H1 (cell line): ENCODE measurements around the gene FOXB1. TPM values are rescaled to one million over a fixed set of nuclear protein-coding genes. Genes with fewer than 3 reads are reported as not detected.

Experiments used
- CTCF ChIA-PET: fragments of 300-600 bp; sonication (Branson Sonifier 250); formaldehyde crosslinking; loops from one replicate; lab custom pipeline; 2021; ENCODE audit not compliant: partially characterized antibody; lab: Charles Lee
- POLR2A ChIA-PET: fragments of 300-600 bp; sonication (Branson Sonifier 250); formaldehyde crosslinking; loops from one replicate; lab custom pipeline; 2021; ENCODE audit warnings: inconsistent platforms; ENCODE audit not compliant: partially characterized antibody; lab: Charles Lee
- DNase-seq, 2 experiments: peaks; one replicate each; pipeline versions ENCODE4 v3.0.0 to v3.0.0-alpha.2; 2010 to 2022; ENCODE audit warnings: low spot score in 2 of 2, low read depth in 1 of 2, mixed read lengths in 1 of 2
- FAIRE-seq: peaks from 2 replicates; lab custom pipeline; 2011; peaks lifted over from hg19 to GRCh38; lab: Jason Lieb, UNC
- H2AFZ ChIP-seq: 2 replicates; pipeline ENCODE4 v1.8.1; 2012; ENCODE audit warnings: low read length, inconsistent platforms
- H2AK5ac ChIP-seq: 2 replicates; pipeline ENCODE4 v1.6.1; 2013; ENCODE audit warnings: low read depth, low read length
- H2BK120ac ChIP-seq: replicated peaks from 2 replicates; pipeline ENCODE3; 2013; ENCODE audit warnings: low read depth, low read length, inconsistent platforms
- H2BK12ac ChIP-seq: 2 replicates; pipeline ENCODE4 v1.6.1; 2013; ENCODE audit warnings: low read depth, low read length
- H2BK15ac ChIP-seq: 2 replicates; pipeline ENCODE4 v1.6.1; 2013; ENCODE audit warnings: low read length
- H2BK20ac ChIP-seq: 2 replicates; pipeline ENCODE4 v1.6.1; 2013; ENCODE audit warnings: low read length
- H2BK5ac ChIP-seq: 2 replicates; pipeline ENCODE4 v1.6.1; 2013; ENCODE audit warnings: low read depth, low read length
- H3K14ac ChIP-seq: 2 replicates; pipeline ENCODE4 v1.6.1; 2013; ENCODE audit warnings: inconsistent platforms; ENCODE audit not compliant: insufficient read length
- H3K18ac ChIP-seq: 2 replicates; pipeline ENCODE4 v1.6.1; 2013; ENCODE audit warnings: low read length; ENCODE audit errors: extremely low read depth
- H3K23ac ChIP-seq: 2 replicates; pipeline ENCODE4 v1.6.1; 2013; ENCODE audit warnings: inconsistent platforms; ENCODE audit not compliant: insufficient read length
- H3K23me2 ChIP-seq: 2 replicates; pipeline ENCODE4 v1.6.1; 2013; ENCODE audit warnings: low read depth, low read length
- H3K27ac ChIP-seq: 2 replicates; pipeline ENCODE4 v1.6.1; 2011; ENCODE audit warnings: low read depth, low read length, inconsistent platforms
- H3K27me3 ChIP-seq, 4 experiments: replicated peaks in 1 of 4; 1 replicate in 1 of 4; 2 replicates in 3 of 4; pipeline versions ENCODE4 v1.6.1 to v1.8.1; 2011 to 2013; ENCODE audit warnings: low read length in 3 of 4, mild to moderate bottlenecking in 3 of 4, inconsistent platforms in 2 of 4, mixed read lengths in 2 of 4, moderate library complexity in 1 of 4; ENCODE audit not compliant: control insufficient read depth in 3 of 4, insufficient read depth in 3 of 4; ENCODE audit errors: extremely low read depth in 1 of 4
- H3K36me3 ChIP-seq, 4 experiments: 2 replicates each; pipeline versions ENCODE4 v1.6.1 to v1.8.1; 2011 to 2013; ENCODE audit warnings: mild to moderate bottlenecking in 4 of 4, low read length in 3 of 4, moderate library complexity in 2 of 4, control low read depth in 1 of 4, inconsistent platforms in 1 of 4; ENCODE audit not compliant: insufficient read depth in 4 of 4, control insufficient read depth in 2 of 4
- H3K4ac ChIP-seq: replicated peaks from 2 replicates; pipeline ENCODE3; 2013; ENCODE audit warnings: low read length, low read depth, mixed read lengths, inconsistent platforms; ENCODE audit not compliant: insufficient read length
- H3K4me1 ChIP-seq, 4 experiments: replicated peaks in 1 of 4; 1 replicate in 1 of 4; 2 replicates in 3 of 4; pipeline versions ENCODE4 v1.6.1 to v1.8.1; 2011 to 2013; ENCODE audit warnings: low read length in 3 of 4, inconsistent platforms in 2 of 4, mixed read lengths in 1 of 4; ENCODE audit not compliant: insufficient read depth in 4 of 4, control insufficient read depth in 3 of 4
- H3K4me2 ChIP-seq, 2 experiments: 2 replicates each; pipeline versions ENCODE4 v1.6.1 to v1.8.1; 2011 to 2013; ENCODE audit warnings: low read depth in 2 of 2, low read length in 2 of 2, control low read depth in 1 of 2, inconsistent platforms in 1 of 2, mild to moderate bottlenecking in 1 of 2; ENCODE audit not compliant: insufficient read depth in 1 of 2
- H3K4me3 ChIP-seq, 4 experiments: fragments of 200-600, 300-600 bp in 1 of 4; sonication (generic), shearing (Covaris generic), sonication (Bioruptor Twin) in 1 of 4; 2 replicates each; pipeline versions ENCODE4 v1.5.1 to v1.8.1; 2011 to 2016; ENCODE audit warnings: low read length in 4 of 4, low read depth in 3 of 4, control low read depth in 2 of 4, inconsistent platforms in 2 of 4, mild to moderate bottlenecking in 2 of 4, mixed read lengths in 1 of 4, moderate library complexity in 1 of 4; ENCODE audit not compliant: insufficient read depth in 2 of 4; ENCODE audit errors: extremely low read depth in 1 of 4
- H3K56ac ChIP-seq: replicated peaks from 2 replicates; pipeline ENCODE3; 2013; ENCODE audit warnings: low read depth, mild to moderate bottlenecking, mixed read lengths, low read length, inconsistent platforms; ENCODE audit not compliant: insufficient read length
- H3K79me1 ChIP-seq: 2 replicates; pipeline ENCODE4 v1.6.1; 2013; ENCODE audit warnings: low read depth, low read length, control low read depth
- H3K79me2 ChIP-seq, 2 experiments: 2 replicates each; pipeline versions ENCODE4 v1.6.1 to v1.8.1; 2012 to 2013; ENCODE audit warnings: low read length in 2 of 2, mild to moderate bottlenecking in 2 of 2, inconsistent platforms in 1 of 2; ENCODE audit not compliant: insufficient read depth in 2 of 2, control insufficient read depth in 1 of 2
- H3K9ac ChIP-seq, 4 experiments: replicated peaks in 1 of 4; 1 replicate in 1 of 4; 2 replicates in 3 of 4; pipeline versions ENCODE4 v1.6.1 to v1.8.1; 2011 to 2013; ENCODE audit warnings: low read depth in 3 of 4, low read length in 3 of 4, control low read depth in 2 of 4, mild to moderate bottlenecking in 2 of 4, moderate library complexity in 2 of 4, inconsistent platforms in 1 of 4; ENCODE audit errors: extremely low read depth in 1 of 4
- H3K9me3 ChIP-seq, 2 experiments: 2 replicates each; pipeline versions ENCODE4 v1.6.1 to v1.8.1; 2012 to 2013; ENCODE audit warnings: mild to moderate bottlenecking in 2 of 2, moderate library complexity in 2 of 2, control low read depth in 1 of 2, inconsistent platforms in 1 of 2, low read depth in 1 of 2, low read length in 1 of 2, mixed read lengths in 1 of 2; ENCODE audit not compliant: insufficient read depth in 2 of 2
- H4K20me1 ChIP-seq, 2 experiments: replicated peaks in 1 of 2; 2 replicates each; pipeline versions ENCODE3 to v1.8.1; 2011 to 2013; ENCODE audit warnings: inconsistent platforms in 2 of 2, low read length in 2 of 2, mild to moderate bottlenecking in 1 of 2; ENCODE audit not compliant: insufficient read depth in 2 of 2, control insufficient read depth in 1 of 2
- H4K5ac ChIP-seq: 2 replicates; pipeline ENCODE4 v1.6.1; 2013; ENCODE audit warnings: low read length, low read depth, mixed read lengths, inconsistent platforms; ENCODE audit not compliant: insufficient read length
- H4K8ac ChIP-seq: 2 replicates; pipeline ENCODE4 v1.8.0; 2013; ENCODE audit warnings: mild to moderate bottlenecking, moderate library complexity, low read length, inconsistent platforms; ENCODE audit not compliant: insufficient read depth; ENCODE audit errors: extremely low read depth
- H4K91ac ChIP-seq: replicated peaks from 2 replicates; pipeline ENCODE3; 2013; ENCODE audit warnings: low read length, mixed read lengths, inconsistent platforms; ENCODE audit not compliant: insufficient read length
- BCL11A ChIP-seq, 2 experiments: IDR thresholded peaks; one replicate each; pipeline ENCODE4 v1.6.1; 2011; ENCODE audit warnings: low read depth in 2 of 2, low read length in 2 of 2, mild to moderate bottlenecking in 2 of 2
- CTBP2 ChIP-seq: IDR thresholded peaks from 2 replicates; pipeline ENCODE4 v1.7.0; 2011; ENCODE audit warnings: borderline replicate concordance, mild to moderate bottlenecking, moderate library complexity, mixed read lengths, low read length; ENCODE audit not compliant: insufficient read depth, insufficient read length
- EGR1 ChIP-seq: IDR thresholded peaks from 2 replicates; pipeline ENCODE4 v1.6.1; 2011; ENCODE audit warnings: low read depth, low read length, borderline replicate concordance
- JUN ChIP-seq: IDR thresholded peaks from 2 replicates; pipeline ENCODE4 v1.6.1; 2011; ENCODE audit warnings: low read depth, mild to moderate bottlenecking, improper control_type of control experiment, low read length
- KDM1A ChIP-seq: fragments of 200-600, 300-600 bp; sonication (generic); IDR thresholded peaks from 2 replicates; pipeline ENCODE4 v1.7.1; 2016; ENCODE audit warnings: mild to moderate bottlenecking, low read length, borderline replicate concordance
- MAX ChIP-seq: IDR thresholded peaks from 2 replicates; pipeline ENCODE4 v1.6.1; 2012; ENCODE audit warnings: inconsistent platforms
- NANOG ChIP-seq: IDR thresholded peaks from 2 replicates; pipeline ENCODE4 v1.6.1; 2011; ENCODE audit warnings: low read length, low read depth, mild to moderate bottlenecking, inconsistent platforms; ENCODE audit not compliant: insufficient read depth, poor library complexity, severe bottlenecking
- RAD21 ChIP-seq, 2 experiments: IDR thresholded peaks in 1 of 2; conservative IDR thresholded peaks in 1 of 2; 2 replicates each; pipeline ENCODE4 v1.6.1; 2011; ENCODE audit warnings: low read depth in 2 of 2, low read length in 2 of 2, improper control_type of control experiment in 1 of 2, inconsistent platforms in 1 of 2, mild to moderate bottlenecking in 1 of 2, moderate library complexity in 1 of 2
- RBBP5 ChIP-seq: IDR thresholded peaks from 2 replicates; pipeline ENCODE4 v1.7.1; 2012; ENCODE audit warnings: low read depth, mild to moderate bottlenecking, inconsistent platforms, low read length, moderate library complexity, borderline replicate concordance
- SIRT6 ChIP-seq: IDR thresholded peaks from one replicate; pipeline ENCODE4 v1.7.1; 2012; ENCODE audit warnings: low read length, inconsistent platforms
- SRF ChIP-seq: IDR thresholded peaks from 2 replicates; pipeline ENCODE4 v1.6.1; 2011; ENCODE audit warnings: mild to moderate bottlenecking, low read depth, low read length, moderate library complexity
- SUZ12 ChIP-seq: fragments of 200-600 bp; sonication (generic); IDR thresholded peaks from 2 replicates; pipeline ENCODE4 v1.6.1; 2012; ENCODE audit warnings: mild to moderate bottlenecking, inconsistent platforms, low read length, moderate library complexity, mixed read lengths
- TCF12 ChIP-seq: IDR thresholded peaks from 2 replicates; pipeline ENCODE4 v1.6.1; 2011; ENCODE audit warnings: low read depth, mild to moderate bottlenecking, low read length
- WGBS, 2 experiments: shearing (Covaris generic) in 1 of 2; methylation state at CpG; one replicate each; pipeline versions ENCODE4 v1.1.6 to v1.1.7; 2013 to 2015; ENCODE audit warnings: low lambda C conversion rate in 2 of 2, mixed read lengths in 2 of 2, inconsistent platforms in 1 of 2, low coverage in 1 of 2, missing lambda C conversion rate in 1 of 2; ENCODE audit not compliant: insufficient replicate concordance in 2 of 2, insufficient coverage in 1 of 2, insufficient read length in 1 of 2; ENCODE audit errors: extremely low coverage in 1 of 2, missing lambda C conversion rate in 1 of 2; 5-methylcytosine and 5-hydroxymethylcytosine counted together
- polyA plus RNA-seq, 7 experiments: library from polyadenylated mRNA; depleted of rRNA in 3 of 7; stranded (reverse) in 5 of 7; unstranded in 2 of 7; fragments of >200 nt in 5 of 7; fragments of 200-250 nt in 2 of 7; gene quantifications; 1 replicate in 5 of 7; 2 replicates in 1 of 7; 4 replicates in 1 of 7; pipeline versions ENCODE4 v1.2.1 to v1.2.3, GENCODE V29; 2011 to 2013; ENCODE audit warnings: missing spikeins in 2 of 7, mixed read lengths in 2 of 7
- total RNA-seq: library from RNA; stranded (reverse); fragmentation: NEBNext Ultra II Directional; extraction: Animal tissue kit (Norgen Biotek cat#: 25700); gene quantifications from 2 replicates; pipeline ENCODE4 v1.2.1, GENCODE V29; 2021

Gene FOXB1
- total and polyA plus RNA-seq, 2 of the 8 experiments (the other 6 are each of a cell fraction or from before 2014, with no cell fraction given) = 0.92 to 1.5 TPM

GRCh38 chr15:60047701-60048100 is 43.6 kb downstream of the FOXB1 start:
- Histone ChIP-seq H3K9ac (no peak overlapping the region), H2AK5ac (no peak overlapping the region), H4K91ac (no peak overlapping the region), H3K27ac (no peak overlapping the region), H4K8ac (no peak overlapping the region), H3K36me3 (no peaks in the 10 kb centered on the region), H3K56ac (no peak overlapping the region), H4K20me1 (no peaks in the 10 kb centered on the region), H3K4me1 (no peaks in the 10 kb centered on the region; a peak in 3 of 7 replicates), H3K4me3 (no peak overlapping the region), H3K79me1 (no peaks in the 10 kb centered on the region), H3K14ac (no peak overlapping the region), H3K4me2 (no peak overlapping the region), H3K23me2 (no peaks in the 10 kb centered on the region)
- no peak for DNase-seq
- 79% methylated on average over 1 of the region's 1 CpG; no CpG with 5 or more reads in 1 of the 2 experiments for WGBS, 2 experiments
- TF ChIP-seq CTBP2 (no peak), NANOG (no peak), EGR1 (no peak), SRF (no peak), TCF12 (no peak), KDM1A (no peak), SUZ12 (no peak), RBBP5 (no peak), JUN (no peak), BCL11A (IDR thresholded peaks at IDR 0.05; ENCODE audit: low read depth in 2 of 2, low read length in 2 of 2) (no peak), RAD21 (IDR thresholded peaks at IDR 0.05 in 1 of 2, conservative IDR thresholded peaks at IDR 0.05 in 1 of 2; ENCODE audit: low read depth in 2 of 2, low read length in 2 of 2) (no peak), MAX (no peak), SIRT6 (no peak)
- TF ChIP-seq, all 59 proteins: peak for 0
- Histone ChIP-seq H2BK15ac (no peak overlapping the region), H2AFZ (no peak overlapping the region), H2BK120ac (no peak overlapping the region), H2BK12ac (no peak overlapping the region), H3K27me3 (no peaks in the 10 kb centered on the region), H3K4ac (no peak overlapping the region), H3K18ac (no peak overlapping the region), H3K23ac (no peak overlapping the region), H3K79me2 (no peaks in the 10 kb centered on the region), H2BK20ac (no peak overlapping the region), H3K9me3 (peaks cover 8 to 9% of the 10 kb centered on the region in 2 experiments; a peak in 3 of 4 replicates), H2BK5ac (no peak overlapping the region), H4K5ac (no peak overlapping the region)
- CTCF ChIA-PET = interaction anchor here (0.6 to 1.3 kb wide), 3 partner anchors 26 to 1920 kb away, joined by 3 read pairs; no protein-coding TSS in a partner anchor
- FAIRE-seq = no peak
- POLR2A ChIA-PET = no interaction called here
